Ovary (tissue), 9 donors: ENCODE data around the gene CHPF. TPM values are rescaled to one million over a fixed set of nuclear protein-coding genes. Genes with fewer than 3 reads are reported as not detected.

Experiments used
- DNase-seq, 5 donors: peaks; one replicate each; pipeline ENCODE4 v3.0.0-alpha.2; 2019 to 2020
- H3K27ac ChIP-seq, 2 donors: fragments of 200-600 bp; one replicate each; pipeline versions ENCODE4 v1.5.1 to v1.8.0; 2019 to 2022
- H3K27me3 ChIP-seq: fragments of 200-600 bp; one replicate; pipeline ENCODE4 v1.8.0; 2022
- H3K36me3 ChIP-seq: fragments of 200-600 bp; sonication (generic); one replicate; pipeline ENCODE4 v1.5.1; 2019
- H3K4me1 ChIP-seq: one replicate; pipeline ENCODE4 v1.8.1; 2013; ENCODE audit warnings: mild to moderate bottlenecking, moderate library complexity; ENCODE audit not compliant: insufficient read depth
- H3K4me3 ChIP-seq: fragments of 200-600 bp; sonication (generic); one replicate; pipeline ENCODE4 v1.5.1; 2017
- H3K9me3 ChIP-seq, 2 donors: fragments of 200-600 bp in 1 of 2; sonication (generic) in 1 of 2; one replicate each; pipeline versions ENCODE4 v1.5.1 to v1.8.1; 2013 to 2019; ENCODE audit warnings: mild to moderate bottlenecking in 1 of 2, moderate library complexity in 1 of 2
- EP300 ChIP-seq: sonication (generic); formaldehyde crosslinking; IDR thresholded peaks from one replicate; pipeline ENCODE4 v1.6.1; 2017; ENCODE audit warnings: antibody characterized with exemption
- POLR2A ChIP-seq: fragments of 450-650 bp; IDR thresholded peaks from one replicate; pipeline ENCODE4 v1.6.1; 2017; ENCODE audit warnings: antibody characterized with exemption, mild to moderate bottlenecking, moderate library complexity
- WGBS, 3 donors: extraction: QIAGEN DNeasy Blood & Tissue Kit in 1 of 3; methylation state at CpG; one replicate each; pipeline versions ENCODE4 v1.1.5 to v1.1.7; 2013 to 2017; 5-methylcytosine and 5-hydroxymethylcytosine counted together
- intact Hi-C, 4 donors: fragments of 100-400 bp; cut with DNase I; formaldehyde crosslinking; loops; one replicate each; pipeline versions ENCODE4 v1.11.0 to v1.15.1; 2022 to 2023
- polyA plus RNA-seq, 2 donors: library from polyadenylated mRNA; stranded (reverse); fragments of 200-250 nt in 1 of 2; fragments of 350-450 nt in 1 of 2; fragmentation: Illumina TruSeq in 1 of 2; extraction: RNeasy Lipid Tissue Mini Kit (QIAGEN cat#74804) in 1 of 2; gene quantifications; one replicate each; pipeline ENCODE4 v1.2.3, GENCODE V29; 2013 to 2014
- total RNA-seq, 7 donors: library from RNA; depleted of rRNA in 2 of 7; stranded (reverse); fragments of >200 nt in 2 of 7; fragmentation: NEBNext Ultra II Directional in 3 of 7; extraction: Animal tissue kit (Norgen Biotek cat#: 25700) in 3 of 7; gene quantifications; one replicate each; pipeline versions ENCODE4 v1.1.0 to v1.2.4, GENCODE V29; 2016 to 2023
- TF ChIP-seq, protein P1 (sequence below), 3 donors: fragments of 450-650 bp in 2 of 3; fragments of 200-600 bp in 1 of 3; IDR thresholded peaks; one replicate each; pipeline versions ENCODE4 v1.5.1 to v1.8.0; 2016 to 2022; ENCODE audit warnings: antibody characterized with exemption in 3 of 3, mild to moderate bottlenecking in 1 of 3
- donor health status: DM: no; HTN: no; CAD: no; lungs with moderate emphysema.
- donor health status: DM: no; HTN: no; CAD: no.
- donor health status: Bipolar disorder and iron deficiency.
- donor health status: DM: yes; HTN: yes; CAD: no.
- donor health status: DM: no; HTN: no; CAD: no.
- donor health status: DM: yes; HTN: yes; CAD: no.

The CHPF gene
- total and polyA plus RNA-seq, 9 donors: 4.0 to 181 (median 120) TPM

DNA sequence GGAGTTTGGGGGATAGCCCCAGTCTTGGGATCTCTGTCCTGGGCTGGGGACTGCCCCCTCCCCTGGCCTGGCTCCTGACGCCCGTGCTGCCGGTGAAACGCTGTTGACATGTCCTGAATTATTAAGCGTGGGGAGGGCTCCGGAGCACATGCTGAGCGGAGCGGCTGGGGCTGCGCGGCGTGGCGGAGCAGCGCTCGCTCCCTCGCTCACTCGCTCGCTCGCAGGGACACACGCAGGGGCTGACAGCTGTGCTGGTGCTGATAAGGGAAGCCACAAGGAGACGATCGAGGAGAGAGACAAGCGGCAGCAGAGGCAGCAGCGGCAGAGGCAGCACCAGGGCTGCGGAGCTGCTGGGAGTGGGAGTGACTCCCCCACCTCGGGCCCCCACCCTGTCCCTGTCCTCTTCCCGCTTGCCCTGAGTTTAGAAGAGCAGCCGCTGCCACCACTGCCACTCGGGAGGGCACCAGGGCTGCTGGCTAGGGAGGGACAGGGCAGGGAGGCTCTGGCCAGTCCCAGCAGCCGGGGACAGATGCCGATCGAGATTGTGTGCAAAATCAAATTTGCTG, 29.3 kb downstream of the CHPF start, which contains the start of gene ASIC4:
Gene ASIC4 (plus strand): TSS at position 287 of the 566 bp plus-strand sequence. CDS start 243 bp downstream, at position 530.
- DNase-seq: no peak
- intact Hi-C loops: no loop called here
- WGBS, 3 donors: 8 to 11% (median 10%) methylated on average over 28 to 31 of the region's 31 CpGs
- H3K4me1 ChIP-seq: peaks cover 4% of the 10 kb centered on the region
- H3K4me3 ChIP-seq: no peak within 1 kb of the TSS
- no peak for TF ChIP-seq POLR2A
- TF ChIP-seq, protein P1, sequence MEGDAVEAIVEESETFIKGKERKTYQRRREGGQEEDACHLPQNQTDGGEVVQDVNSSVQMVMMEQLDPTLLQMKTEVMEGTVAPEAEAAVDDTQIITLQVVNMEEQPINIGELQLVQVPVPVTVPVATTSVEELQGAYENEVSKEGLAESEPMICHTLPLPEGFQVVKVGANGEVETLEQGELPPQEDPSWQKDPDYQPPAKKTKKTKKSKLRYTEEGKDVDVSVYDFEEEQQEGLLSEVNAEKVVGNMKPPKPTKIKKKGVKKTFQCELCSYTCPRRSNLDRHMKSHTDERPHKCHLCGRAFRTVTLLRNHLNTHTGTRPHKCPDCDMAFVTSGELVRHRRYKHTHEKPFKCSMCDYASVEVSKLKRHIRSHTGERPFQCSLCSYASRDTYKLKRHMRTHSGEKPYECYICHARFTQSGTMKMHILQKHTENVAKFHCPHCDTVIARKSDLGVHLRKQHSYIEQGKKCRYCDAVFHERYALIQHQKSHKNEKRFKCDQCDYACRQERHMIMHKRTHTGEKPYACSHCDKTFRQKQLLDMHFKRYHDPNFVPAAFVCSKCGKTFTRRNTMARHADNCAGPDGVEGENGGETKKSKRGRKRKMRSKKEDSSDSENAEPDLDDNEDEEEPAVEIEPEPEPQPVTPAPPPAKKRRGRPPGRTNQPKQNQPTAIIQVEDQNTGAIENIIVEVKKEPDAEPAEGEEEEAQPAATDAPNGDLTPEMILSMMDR (IDR thresholded peaks at IDR 0.05): no peak
- no peak for TF ChIP-seq EP300
- H3K27me3 ChIP-seq: no peaks in the 10 kb centered on the region
- H3K27ac ChIP-seq: no peak within 1 kb of the TSS
- no peaks in the 10 kb centered on the region for H3K9me3 ChIP-seq
- no peaks in the 10 kb centered on the region for H3K36me3 ChIP-seq

DNA sequence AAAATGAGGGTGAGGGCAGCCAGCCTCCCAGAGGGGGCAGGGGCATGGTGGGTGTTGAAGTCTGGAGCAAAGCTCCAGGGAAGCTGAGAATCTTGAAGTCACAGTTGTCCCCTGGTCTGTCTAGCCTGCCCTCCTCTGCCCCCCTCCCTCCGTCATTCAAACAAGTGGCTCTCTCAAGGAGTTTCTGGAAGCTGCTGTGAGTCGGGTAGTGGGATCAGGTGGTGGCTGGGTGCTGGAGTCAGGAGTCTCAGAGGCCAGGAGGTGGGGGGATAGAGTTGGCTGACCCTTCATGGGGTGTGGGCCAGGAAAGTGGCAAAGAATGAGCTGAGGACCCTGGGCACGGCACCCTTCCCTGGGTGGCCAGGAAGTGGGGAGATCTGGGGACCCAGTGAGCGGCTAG, 29.8 kb downstream of the CHPF start:
- Histone ChIP-seq H3K27ac (no peak overlapping the region), H3K4me1 (peaks cover 4% of the 10 kb centered on the region), H3K4me3 (no peak overlapping the region), H3K9me3 (no peaks in the 10 kb centered on the region), H3K36me3 (no peaks in the 10 kb centered on the region), H3K27me3 (no peaks in the 10 kb centered on the region)
- no peak for DNase-seq
- WGBS, 3 donors: 21 to 34% (median 26%) methylated on average over 4 of the region's 4 CpGs
- TF ChIP-seq, protein P1 (IDR thresholded peaks at IDR 0.05): no peak
- no peak for TF ChIP-seq EP300
- TF ChIP-seq POLR2A: no peak
- intact Hi-C loops: no loop called here

DNA sequence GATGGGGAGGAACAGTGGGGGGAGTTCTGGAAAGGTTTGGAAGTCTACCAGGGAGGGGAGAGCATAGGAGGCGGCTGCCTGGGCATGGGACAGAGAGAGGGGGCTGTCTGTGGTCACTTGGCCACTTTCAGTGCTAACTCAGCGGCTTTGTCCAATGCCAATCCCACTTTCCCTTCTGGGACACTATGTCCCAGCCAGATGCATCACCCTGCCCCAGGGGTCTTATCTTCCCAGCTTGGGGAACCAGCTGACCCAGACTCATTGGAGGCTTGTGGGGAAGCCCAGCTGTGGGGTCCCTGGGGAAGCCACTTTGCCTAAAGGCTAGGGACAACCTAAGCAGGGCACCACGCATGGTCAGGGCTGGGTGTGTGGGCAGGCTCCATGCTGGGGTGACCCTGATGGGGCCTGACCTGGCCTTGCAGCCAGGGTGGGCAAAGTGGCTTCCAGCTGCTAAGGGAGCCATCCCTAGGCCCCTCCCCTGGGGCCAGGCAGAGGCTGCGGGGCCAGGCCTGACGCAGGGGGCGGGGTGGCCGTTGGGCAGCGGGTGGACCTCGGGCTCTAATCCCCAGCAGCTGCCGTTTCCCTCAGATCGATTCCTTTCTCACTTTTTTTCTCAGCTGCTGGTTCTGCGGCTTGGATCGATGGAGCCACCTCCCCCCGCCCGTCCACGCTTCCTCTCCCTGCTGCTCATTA, 30.9 kb downstream of the CHPF start:
- 26 to 35% (median 29%) methylated on average over 16 of the region's 16 CpGs for WGBS, 3 donors
- DNase-seq: no peak
- TF ChIP-seq EP300 (no peak), POLR2A (no peak)
- TF ChIP-seq, protein P1 (IDR thresholded peaks at IDR 0.05): no peak
- Histone ChIP-seq H3K27ac (no peak overlapping the region), H3K4me1 (peaks cover 6% of the 10 kb centered on the region), H3K27me3 (no peaks in the 10 kb centered on the region), H3K36me3 (no peaks in the 10 kb centered on the region), H3K9me3 (no peaks in the 10 kb centered on the region), H3K4me3 (no peak overlapping the region)
- intact Hi-C loops: no loop called here

DNA sequence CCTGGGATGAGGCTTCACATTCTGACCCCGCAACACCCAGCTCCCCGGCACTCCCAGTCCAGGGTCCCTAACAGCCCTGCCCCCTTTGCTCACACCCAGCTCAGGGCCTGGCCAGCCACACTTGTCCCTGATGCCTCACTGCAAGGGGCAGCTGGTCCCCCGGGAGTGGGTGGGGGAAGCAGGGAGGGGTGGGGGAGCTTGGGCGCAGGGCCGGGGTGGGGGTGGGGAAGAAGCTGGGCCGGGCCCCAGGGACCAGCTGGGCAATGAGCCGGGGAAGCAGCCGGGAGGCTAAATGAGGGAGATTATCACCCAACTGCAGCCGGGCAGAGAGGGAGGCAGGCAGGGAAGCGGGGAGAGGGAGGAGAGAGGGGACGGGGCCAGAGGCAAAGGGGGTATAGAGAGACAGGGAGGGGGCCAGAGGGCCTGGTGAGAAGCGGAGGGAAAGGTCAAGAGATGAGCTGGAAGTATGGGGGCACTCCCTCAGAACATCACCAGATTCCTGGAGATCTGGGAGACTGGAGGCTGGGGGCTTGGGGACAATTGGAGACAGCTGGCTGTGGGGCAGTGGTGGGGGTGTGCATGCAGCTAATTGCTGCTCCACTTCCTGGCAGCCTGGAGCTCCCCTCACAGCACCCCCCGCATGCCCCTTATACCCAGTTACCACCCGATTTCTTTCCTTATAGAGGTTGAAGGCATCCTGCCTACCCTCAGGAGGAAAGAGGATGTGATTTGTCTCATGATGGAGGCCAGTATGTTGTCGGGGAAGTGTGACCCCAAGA, 31.9 kb downstream of the CHPF start:
- TF ChIP-seq POLR2A: no peak
- TF ChIP-seq, protein P1 (IDR thresholded peaks at IDR 0.05): no peak
- no peak for TF ChIP-seq EP300
- H3K27me3 ChIP-seq: no peaks in the 10 kb centered on the region
- H3K27ac ChIP-seq: no peak overlapping the region
- WGBS, 3 donors: 20 to 33% (median 24%) methylated on average over 15 of the region's 15 CpGs
- H3K4me3 ChIP-seq: no peak overlapping the region
- no peaks in the 10 kb centered on the region for H3K36me3 ChIP-seq
- H3K9me3 ChIP-seq: no peaks in the 10 kb centered on the region
- intact Hi-C loops: no loop called here
- no peak for DNase-seq
- H3K4me1 ChIP-seq: peaks cover 6% of the 10 kb centered on the region
